AG09309 (cell line): Measurements from ENCODE around the gene VEGFC.

Experiments used
- DNase-seq: peaks from one replicate; pipeline ENCODE4 v3.0.0-alpha.2; 2010; ENCODE audit warnings: low read depth
- H3K4me3 ChIP-seq: 2 replicates; pipeline ENCODE4 v1.5.1; 2011; ENCODE audit warnings: mild to moderate bottlenecking, low read depth, low read length, moderate library complexity; ENCODE audit not compliant: control insufficient read depth
- TF ChIP-seq, protein P1 (sequence below): IDR thresholded peaks from 2 replicates; pipeline ENCODE4 v1.5.1; 2011; ENCODE audit warnings: mild to moderate bottlenecking, low read depth, low read length, inconsistent platforms; ENCODE audit not compliant: insufficient read depth, control insufficient read depth; ENCODE audit errors: missing control alignments

The VEGFC gene

DNA sequence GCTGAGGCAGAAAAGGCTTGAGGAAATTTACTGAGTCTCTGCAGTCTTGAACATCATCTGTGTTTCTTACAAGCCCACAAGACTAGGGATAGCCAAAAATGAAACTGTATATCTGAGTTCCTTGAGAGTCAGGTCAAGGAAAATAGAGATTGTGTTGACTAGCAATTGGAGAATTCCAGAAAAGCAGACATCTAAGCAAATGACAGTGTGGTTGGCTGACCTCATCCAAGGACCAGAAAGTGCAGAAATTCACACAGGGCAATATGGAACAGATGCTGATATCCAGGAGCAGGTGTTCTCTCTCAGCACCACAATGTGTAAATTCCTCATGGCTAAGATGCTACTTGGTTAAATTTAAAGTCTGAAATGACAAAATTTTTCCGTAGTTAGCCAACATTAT, 146.4 kb downstream of the VEGFC start:
- H3K4me3 ChIP-seq = no peak overlapping the region
- DNase-seq = no peak
- TF ChIP-seq, protein P1, sequence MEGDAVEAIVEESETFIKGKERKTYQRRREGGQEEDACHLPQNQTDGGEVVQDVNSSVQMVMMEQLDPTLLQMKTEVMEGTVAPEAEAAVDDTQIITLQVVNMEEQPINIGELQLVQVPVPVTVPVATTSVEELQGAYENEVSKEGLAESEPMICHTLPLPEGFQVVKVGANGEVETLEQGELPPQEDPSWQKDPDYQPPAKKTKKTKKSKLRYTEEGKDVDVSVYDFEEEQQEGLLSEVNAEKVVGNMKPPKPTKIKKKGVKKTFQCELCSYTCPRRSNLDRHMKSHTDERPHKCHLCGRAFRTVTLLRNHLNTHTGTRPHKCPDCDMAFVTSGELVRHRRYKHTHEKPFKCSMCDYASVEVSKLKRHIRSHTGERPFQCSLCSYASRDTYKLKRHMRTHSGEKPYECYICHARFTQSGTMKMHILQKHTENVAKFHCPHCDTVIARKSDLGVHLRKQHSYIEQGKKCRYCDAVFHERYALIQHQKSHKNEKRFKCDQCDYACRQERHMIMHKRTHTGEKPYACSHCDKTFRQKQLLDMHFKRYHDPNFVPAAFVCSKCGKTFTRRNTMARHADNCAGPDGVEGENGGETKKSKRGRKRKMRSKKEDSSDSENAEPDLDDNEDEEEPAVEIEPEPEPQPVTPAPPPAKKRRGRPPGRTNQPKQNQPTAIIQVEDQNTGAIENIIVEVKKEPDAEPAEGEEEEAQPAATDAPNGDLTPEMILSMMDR = no peak

DNA sequence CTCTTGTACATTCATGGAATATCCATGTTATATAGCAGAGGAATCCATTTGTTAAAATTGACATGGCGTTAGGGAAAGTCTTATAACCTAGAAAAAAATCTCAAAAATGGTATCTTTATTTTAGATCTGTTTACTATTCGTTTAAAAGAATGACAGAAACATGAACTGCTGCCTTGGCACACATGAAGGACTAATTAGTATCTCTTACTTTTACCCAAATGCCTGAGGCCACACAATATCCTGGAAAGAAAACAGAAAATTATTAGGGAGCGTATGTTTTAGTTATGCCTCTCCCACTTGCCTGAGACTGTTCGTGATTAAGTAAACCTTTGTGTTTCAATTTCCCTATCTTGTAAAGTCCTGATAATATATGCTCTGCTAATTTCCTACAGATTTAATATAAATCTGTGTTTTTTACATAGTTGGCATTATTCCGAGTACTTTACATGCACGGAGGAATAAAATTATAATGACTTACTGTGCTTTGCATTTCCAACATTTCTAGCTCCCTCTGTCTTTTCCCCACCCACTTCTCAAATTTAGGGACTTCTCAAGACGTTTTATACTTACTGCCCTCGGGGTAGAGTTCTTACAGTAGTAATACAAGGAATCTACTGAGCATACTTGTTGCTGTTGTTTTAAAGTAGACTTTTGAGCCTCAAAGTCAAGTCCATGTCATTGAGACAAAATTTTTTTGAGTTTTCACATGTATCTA, 147.3 kb downstream of the VEGFC start:
- no peak overlapping the region for H3K4me3 ChIP-seq
- TF ChIP-seq, protein P1 = no peak
- no peak for DNase-seq

DNA sequence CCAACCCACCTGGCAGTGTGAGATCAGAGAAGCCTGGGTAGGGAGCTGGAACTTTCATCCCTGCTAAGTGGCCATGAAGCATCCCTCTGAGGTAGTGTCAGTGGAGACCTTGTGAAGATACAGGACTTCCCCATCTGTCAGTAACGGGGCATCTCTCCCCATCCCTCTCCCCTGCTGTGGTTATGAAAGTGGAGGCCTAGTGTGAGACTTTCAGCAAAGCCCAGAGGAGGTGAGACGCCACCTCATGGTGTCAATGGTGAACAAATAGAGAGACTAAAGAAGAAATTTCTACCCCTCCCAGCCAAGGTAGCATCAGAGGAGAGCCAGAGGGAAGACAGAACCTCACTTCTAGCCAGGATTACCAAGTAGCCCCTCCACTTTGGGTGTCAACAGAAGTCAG, 150.2 kb downstream of the VEGFC start:
- no peak overlapping the region for H3K4me3 ChIP-seq
- TF ChIP-seq, protein P1 = no peak
- no peak for DNase-seq

DNA sequence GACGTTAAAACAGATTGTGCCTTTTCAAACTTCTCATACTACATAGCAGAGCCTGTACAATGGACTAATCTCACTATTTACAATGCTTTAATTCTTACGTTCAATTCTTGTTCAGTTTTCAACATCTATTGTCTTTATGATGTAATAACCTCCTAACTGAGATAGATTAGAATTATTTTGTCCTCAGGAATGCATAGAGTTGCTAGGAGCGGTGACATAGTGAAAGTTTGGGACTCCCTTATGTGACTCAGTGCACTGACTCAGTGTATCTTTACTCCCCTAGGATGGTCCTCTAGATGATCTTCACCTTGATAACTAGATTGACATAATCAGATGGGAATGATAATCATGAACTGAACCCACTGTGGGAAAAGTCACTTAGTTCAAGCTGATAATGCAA, 151.5 kb downstream of the VEGFC start:
- TF ChIP-seq, protein P1 = no peak
- DNase-seq = no peak
- no peak overlapping the region for H3K4me3 ChIP-seq

DNA sequence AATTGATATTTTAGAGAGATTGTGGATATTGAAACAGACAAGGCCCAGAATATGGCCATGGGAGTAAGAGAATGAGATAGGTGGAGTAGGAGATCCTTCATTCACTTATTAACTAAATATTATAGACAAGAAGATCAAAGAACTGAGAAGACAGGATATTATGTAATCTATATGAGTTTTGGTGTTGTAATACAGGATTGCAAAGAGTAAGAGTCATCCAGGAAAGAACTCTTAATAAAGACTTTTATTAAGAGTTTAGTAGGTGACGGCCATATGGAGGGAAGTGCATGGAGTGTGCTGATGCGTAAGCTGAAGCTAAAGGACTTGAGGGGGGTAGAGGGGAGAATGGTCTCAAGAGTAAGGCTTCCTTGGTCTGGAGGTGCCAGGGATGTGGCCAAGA, 153.7 kb downstream of the VEGFC start:
- H3K4me3 ChIP-seq = no peak overlapping the region
- TF ChIP-seq, protein P1 = no peak
- DNase-seq = no peak

DNA sequence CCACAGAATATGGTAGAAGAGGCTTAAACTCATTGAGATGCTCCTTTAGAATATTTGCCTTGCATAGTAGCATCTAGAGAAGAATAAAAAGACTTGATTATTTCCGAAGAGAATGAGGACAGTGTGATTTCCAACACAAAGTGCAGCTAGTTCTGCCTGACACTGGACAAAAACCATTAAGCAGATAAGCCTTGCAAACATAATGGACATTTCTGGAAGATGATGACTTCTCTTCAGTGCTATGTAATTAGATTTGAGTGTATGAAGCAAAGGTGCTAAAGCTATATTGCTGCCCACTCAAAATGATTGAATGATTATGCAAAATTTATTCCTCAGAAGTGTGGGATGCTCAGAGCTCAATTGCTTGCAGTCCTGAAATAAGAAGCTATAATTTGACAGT, 156.4 kb downstream of the VEGFC start:
- H3K4me3 ChIP-seq = no peak overlapping the region
- TF ChIP-seq, protein P1 = no peak

More for the DNA sequence above, 156.4 kb downstream of the VEGFC start:
- no peak for DNase-seq
